Panc1 (cell line): Measurements from ENCODE around the gene GABRR1. TPM values are rescaled to one million over a fixed set of nuclear protein-coding genes. Genes with fewer than 3 reads are reported as not detected.

Experiments used
- ATAC-seq: fragments of 200-7000 bp; cut with Tn5 transposase; 2 replicates; pipeline ENCODE4 v1.9.1; 2020; ENCODE audit warnings: mild to moderate bottlenecking, moderate library complexity
- BruUV-seq: library from RNA; stranded (reverse); fragments of 400-500 nt; replicated peaks from 2 replicates; lab custom pipeline; 2021; lab: Mats Ljungman, UMichigan
- CTCF ChIA-PET: fragments of 300-600 bp; sonication (Branson Sonifier 250); formaldehyde crosslinking; loops from one replicate; lab custom pipeline; 2022; ENCODE audit warnings: antibody characterized with exemption; lab: Charles Lee
- POLR2A ChIA-PET: fragments of 300-600 bp; sonication (Branson Sonifier 250); formaldehyde crosslinking; loops from one replicate; lab custom pipeline; 2022; ENCODE audit warnings: antibody characterized with exemption; lab: Charles Lee
- DNase-seq: peaks from one replicate; pipeline ENCODE4 v3.0.0-alpha.2; 2010; ENCODE audit warnings: low read depth, low spot score
- H3K27ac ChIP-seq: 2 replicates; pipeline ENCODE4 v1.5.1; 2011; ENCODE audit warnings: mild to moderate bottlenecking, low read length, inconsistent platforms
- H3K27me3 ChIP-seq: fragments of 200-500 bp; sonication (Bioruptor generic); 2 replicates; pipeline ENCODE4 v1.6.0; 2014; ENCODE audit warnings: low read length, inconsistent platforms; ENCODE audit not compliant: control insufficient read depth, insufficient read depth
- H3K36me3 ChIP-seq: fragments of 200-500 bp; sonication (Bioruptor generic); 2 replicates; pipeline ENCODE4 v1.5.1; 2014; ENCODE audit warnings: inconsistent platforms, mild to moderate bottlenecking, low read length, moderate library complexity; ENCODE audit not compliant: control insufficient read depth, insufficient read depth
- H3K4me1 ChIP-seq: 2 replicates; pipeline ENCODE4 v1.5.1; 2011; ENCODE audit warnings: inconsistent platforms, mild to moderate bottlenecking, low read length, moderate library complexity; ENCODE audit not compliant: control insufficient read depth, insufficient read depth
- H3K4me3 ChIP-seq, 2 experiments: 2 replicates each; pipeline ENCODE4 v1.5.1; 2011 to 2012; ENCODE audit warnings: low read depth in 2 of 2, low read length in 2 of 2, mild to moderate bottlenecking in 2 of 2, inconsistent platforms in 1 of 2, moderate library complexity in 1 of 2
- H3K9me3 ChIP-seq: fragments of 200-500 bp; sonication (Bioruptor generic); 2 replicates; pipeline ENCODE4 v1.5.1; 2014; ENCODE audit warnings: low read depth, mild to moderate bottlenecking, inconsistent platforms, low read length, moderate library complexity; ENCODE audit not compliant: control insufficient read depth, insufficient read depth
- CTCF ChIP-seq: fragments of 450-650 bp; IDR thresholded peaks from 2 replicates; pipeline ENCODE4 v1.5.1; 2017; ENCODE audit warnings: mild to moderate bottlenecking
- POLR2AphosphoS5 ChIP-seq: IDR thresholded peaks from 2 replicates; pipeline ENCODE4 v1.6.1; 2012; ENCODE audit warnings: mild to moderate bottlenecking, low read depth, low read length, moderate library complexity
- REST ChIP-seq, 2 experiments: IDR thresholded peaks; 2 replicates each; pipeline ENCODE4 v1.6.1; 2011 to 2012; ENCODE audit warnings: low read depth in 2 of 2, control low read depth in 1 of 2, low read length in 1 of 2, mild to moderate bottlenecking in 1 of 2, moderate library complexity in 1 of 2; ENCODE audit not compliant: insufficient read depth in 1 of 2
- SIN3A ChIP-seq: IDR thresholded peaks from 2 replicates; pipeline ENCODE4 v1.6.1; 2012; ENCODE audit warnings: low read depth, mild to moderate bottlenecking, low read length, moderate library complexity, borderline replicate concordance; ENCODE audit not compliant: insufficient read depth
- TCF7L2 ChIP-seq: IDR thresholded peaks from 2 replicates; pipeline ENCODE4 v1.6.1; 2011; ENCODE audit warnings: mild to moderate bottlenecking, low read depth, low read length, inconsistent platforms
- in situ Hi-C: cut with HindIII; loops from 2 replicates; pipeline ENCODE4 v1.10.0; 2016; ENCODE audit warnings: low sequenced_read_pairs, low pct_unique_long_range_greater_than_20kb
- intact Hi-C: fragments of 100-400 bp; cut with micrococcal nuclease; formaldehyde crosslinking; loops from one replicate; pipeline ENCODE4 v1.10.0; 2022; ENCODE audit not compliant: unreplicated experiment
- total RNA-seq: library from RNA; stranded (reverse); gene quantifications from one replicate; pipeline ENCODE4 v1.2.1, GENCODE V29; 2021; ENCODE audit not compliant: unreplicated experiment

GABRR1 gene
- total RNA-seq, 1 experiment from 2014 or later, result not detected

- H3K4me1 ChIP-seq, result no peaks in the 10 kb centered on the region
- H3K27me3 ChIP-seq, result peaks cover 4% of the 10 kb centered on the region; the same call in 1 of the 2 replicates
- H3K36me3 ChIP-seq, result no peaks in the 10 kb centered on the region
- no peak overlapping the region for H3K27ac ChIP-seq
- TF ChIP-seq CTCF (no peak), REST (IDR thresholded peaks at IDR 0.05; ENCODE audit: insufficient read depth in 1 of 2, low read depth in 2 of 2, low read length in 1 of 2) (no peak), TCF7L2 (no peak), POLR2AphosphoS5 (no peak), SIN3A (no peak)
- intact Hi-C loops (no loop called here), in situ Hi-C loops (no loop called here)
- no peaks in the 10 kb centered on the region for H3K9me3 ChIP-seq
- CTCF ChIA-PET, result no interaction called here
- POLR2A ChIA-PET, result no interaction called here
- ATAC-seq (no peak), DNase-seq (no peak)
- no TSS peak for BruUV-seq
- H3K4me3 ChIP-seq, result no peak overlapping the region
Observed at GRCh38 chr6:89184344-89184743, 32.8 kb downstream of the GABRR1 start.

GRCh38 chr6:89183294-89183693 is 33.9 kb downstream of the GABRR1 start:
- in situ Hi-C loops, result no loop called here
- Histone ChIP-seq H3K9me3 (no peaks in the 10 kb centered on the region), H3K4me1 (no peaks in the 10 kb centered on the region), H3K36me3 (no peaks in the 10 kb centered on the region), H3K27ac (no peak overlapping the region), H3K4me3 (no peak overlapping the region), H3K27me3 (peaks cover 4% of the 10 kb centered on the region; the same call in 1 of the 2 replicates)
- intact Hi-C loops, result no loop called here
- no peak for TF ChIP-seq CTCF
- no peak for TF ChIP-seq POLR2AphosphoS5
- TF ChIP-seq TCF7L2, result no peak
- no peak for TF ChIP-seq SIN3A
- TF ChIP-seq REST (IDR thresholded peaks at IDR 0.05; ENCODE audit: insufficient read depth in 1 of 2, low read depth in 2 of 2, low read length in 1 of 2), result no peak
- ChIA-PET CTCF (no interaction called here), POLR2A (no interaction called here)
- BruUV-seq, result no TSS peak
- no peak for ATAC-seq
- no peak for DNase-seq
